Activated CD8-positive, alpha-beta memory T cell treated with anti-CD3 and anti-CD28 coated beads, Interleukin-2, amount 50 U/mL, for 1 hour (primary cell): ENCODE measurements around the gene MRPL12.

Experiments
- DNase-seq: peaks from one replicate; pipeline ENCODE4 v3.0.0-alpha.2; 2020; ENCODE audit errors: extremely low read depth

The MRPL12 gene

GRCh38 chr17:81701288-81702071 lies 1.7 kb upstream of the MRPL12 start:
- no peak for DNase-seq

DNA sequence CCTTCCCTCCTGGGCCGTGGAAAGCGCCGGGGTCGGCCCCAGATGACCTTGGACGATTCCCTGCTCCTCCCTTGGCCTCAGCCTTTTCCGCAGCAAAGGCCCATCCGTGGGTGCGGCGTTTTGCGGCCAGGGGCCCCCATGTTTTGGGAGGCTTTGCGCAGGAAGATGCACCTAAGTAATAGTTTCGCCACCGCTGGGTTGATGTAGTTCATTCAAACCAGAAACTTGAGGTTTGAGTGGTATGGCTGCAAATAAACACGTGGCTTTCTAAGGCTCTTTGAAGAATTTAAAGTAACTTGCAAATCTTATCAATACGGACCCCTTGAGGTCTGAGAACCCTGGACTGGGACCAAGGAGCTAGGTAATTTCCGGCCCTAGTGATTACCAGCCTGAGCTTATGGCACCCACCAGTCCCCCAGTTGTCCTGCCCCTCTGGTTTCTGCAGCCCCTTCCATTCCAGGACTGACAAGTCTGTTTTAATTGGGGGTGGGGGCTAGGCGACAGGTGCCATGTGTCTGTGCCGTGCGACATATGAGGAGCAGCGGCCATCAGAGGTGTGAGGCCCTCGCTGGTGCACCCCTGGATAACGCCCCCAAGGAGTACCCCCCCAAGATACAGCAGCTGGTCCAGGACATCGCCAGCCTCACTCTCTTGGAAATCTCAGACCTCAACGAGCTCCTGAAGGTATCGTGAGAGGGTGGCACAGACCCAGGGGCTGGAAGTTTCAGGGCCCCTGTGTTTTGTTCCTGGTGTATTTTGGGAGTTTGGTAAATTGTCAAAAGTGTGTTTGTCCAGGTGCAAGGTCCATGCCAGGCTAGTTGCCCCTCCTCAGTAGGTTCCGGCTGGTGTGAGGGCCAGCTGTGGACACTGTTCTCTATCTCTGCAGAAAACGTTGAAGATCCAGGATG lies 834 bp downstream of the MRPL12 start:
- DNase-seq = no peak

- DNase-seq = no peak
Measured at GRCh38 chr17:81705518-81706231, 2.5 kb downstream of the MRPL12 start.

DNA sequence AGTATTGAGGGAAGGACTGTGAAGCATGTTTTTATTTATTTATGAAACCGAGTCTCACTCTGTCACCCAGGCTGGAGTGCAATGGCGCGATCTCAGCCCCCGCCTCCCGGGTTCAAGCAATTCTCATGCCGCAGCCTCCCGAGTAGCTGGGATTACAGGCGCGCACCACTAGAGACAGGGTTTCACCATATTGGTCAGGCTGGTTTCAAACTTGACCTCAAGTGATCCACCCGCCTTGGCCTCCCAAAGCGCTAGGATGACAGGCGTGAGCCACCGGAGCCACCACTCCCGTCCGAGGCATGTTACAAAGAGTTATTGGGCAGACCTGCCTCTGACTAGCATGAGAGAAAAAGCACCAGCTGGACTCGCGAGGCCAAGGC lies 3.1 kb downstream of the MRPL12 start:
- no peak for DNase-seq

DNA sequence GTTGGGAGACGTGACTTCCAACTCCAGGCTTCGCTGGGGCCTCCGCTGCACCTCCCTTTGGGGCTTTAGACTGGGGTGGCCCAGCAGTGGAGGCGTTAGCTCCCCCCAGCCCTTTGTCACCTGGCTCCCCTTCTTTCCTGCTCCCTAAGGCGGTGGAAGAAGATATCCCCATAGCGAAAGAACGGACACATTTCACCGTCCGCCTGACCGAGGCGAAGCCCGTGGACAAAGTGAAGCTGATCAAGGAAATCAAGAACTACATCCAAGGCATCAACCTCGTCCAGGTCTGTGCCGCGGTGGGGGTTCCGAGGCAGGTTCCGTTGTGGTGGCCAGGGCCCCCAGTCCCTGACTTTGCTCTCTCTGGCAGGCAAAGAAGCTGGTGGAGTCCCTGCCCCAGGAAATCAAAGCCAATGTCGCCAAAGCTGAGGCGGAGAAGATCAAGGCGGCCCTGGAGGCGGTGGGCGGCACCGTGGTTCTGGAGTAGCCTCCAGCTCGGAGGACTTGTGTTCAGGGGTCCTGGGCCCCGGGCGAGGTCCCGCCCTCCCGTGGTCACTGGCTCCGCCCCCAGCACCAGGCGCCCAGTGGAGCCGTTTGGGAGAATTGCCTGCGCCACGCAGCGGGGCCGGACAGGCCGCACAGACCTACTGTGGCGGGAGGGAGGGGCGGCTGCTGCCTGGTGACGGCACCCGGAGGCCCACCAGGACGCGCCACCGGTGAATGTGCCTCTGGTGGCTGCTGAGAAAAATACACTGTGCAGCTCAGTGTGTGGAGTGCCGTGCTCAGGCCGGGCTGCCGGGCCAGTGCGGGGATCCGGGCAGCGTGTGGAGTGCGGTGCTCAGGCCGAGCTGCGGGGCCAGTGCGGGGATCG lies 3.8 kb downstream of the MRPL12 start:
- no peak for DNase-seq

- no peak for DNase-seq
Measured at GRCh38 chr17:81707725-81708646, 4.8 kb downstream of the MRPL12 start.

DNA sequence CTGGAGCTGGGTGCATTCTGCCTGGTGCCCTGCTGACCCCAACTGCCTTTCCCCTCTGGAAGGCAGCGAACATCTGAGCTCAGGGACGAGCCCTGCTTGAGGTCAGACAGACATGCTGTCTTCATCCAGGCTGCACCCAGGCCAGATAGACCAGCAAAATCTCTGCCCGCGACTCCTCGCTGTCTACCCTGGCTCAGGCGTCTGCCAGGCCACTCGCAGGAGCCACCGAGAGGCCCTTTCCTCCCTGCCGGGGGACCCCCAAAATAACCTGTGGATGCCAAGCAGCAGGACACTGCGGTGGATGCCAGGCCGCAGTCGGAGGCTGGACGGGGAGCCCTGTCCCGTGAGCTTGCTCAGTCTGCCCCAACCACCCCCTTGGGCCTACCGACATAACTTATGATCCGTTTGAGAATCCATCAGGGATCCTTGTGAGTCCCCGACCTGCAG lies 5.6 kb downstream of the MRPL12 start:
- DNase-seq = no peak

DNA sequence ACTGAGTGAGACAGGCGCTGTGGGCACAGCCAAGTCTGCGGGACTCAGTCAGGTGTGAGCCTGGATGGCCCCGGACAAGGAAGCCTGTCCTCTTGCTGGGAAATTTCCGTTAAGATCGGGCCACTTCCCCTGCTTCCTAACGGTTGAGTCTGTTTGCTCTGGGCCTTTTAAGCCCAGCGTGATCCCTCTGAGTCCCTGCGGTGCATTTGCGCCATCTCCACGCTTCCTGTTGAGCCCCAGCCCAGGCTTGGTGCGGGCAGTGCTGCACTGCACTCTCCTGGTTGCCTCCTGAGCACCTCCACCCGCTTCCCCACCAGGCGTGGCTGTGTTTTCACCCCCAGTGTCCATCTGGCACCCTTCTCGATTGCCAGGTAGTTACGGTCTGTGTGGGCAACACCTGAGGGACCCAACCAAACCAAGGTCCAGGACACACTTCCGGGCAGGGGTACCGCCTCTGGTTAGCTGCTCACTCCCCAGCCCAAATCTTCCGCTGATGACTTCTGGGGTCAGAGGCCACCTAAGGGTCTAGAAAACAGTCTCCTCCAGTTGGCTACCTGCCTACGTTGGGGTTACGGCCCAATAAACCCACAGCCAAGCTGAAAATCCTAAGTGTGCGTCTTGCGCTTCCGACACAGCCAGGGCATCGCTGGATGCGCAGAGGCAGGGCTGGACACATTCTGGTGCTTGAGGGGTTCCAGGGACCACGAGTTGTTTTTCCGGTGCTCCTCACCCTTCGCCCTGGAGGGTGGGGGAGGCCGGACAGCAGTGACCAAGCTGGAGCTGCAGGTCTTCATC lies 7.5 kb downstream of the MRPL12 start:
- DNase-seq = no peak

- DNase-seq = no peak
Measured at GRCh38 chr17:81711814-81712467, 8.8 kb downstream of the MRPL12 start, which contains the start of gene SLC25A10. SLC25A10 (plus strand) TSS chr17:81712284; CDS start chr17:81712427, 143 bp downstream.

GRCh38 chr17:81712468-81713003 lies 9.4 kb downstream of the MRPL12 start:
- no peak for DNase-seq

DNA sequence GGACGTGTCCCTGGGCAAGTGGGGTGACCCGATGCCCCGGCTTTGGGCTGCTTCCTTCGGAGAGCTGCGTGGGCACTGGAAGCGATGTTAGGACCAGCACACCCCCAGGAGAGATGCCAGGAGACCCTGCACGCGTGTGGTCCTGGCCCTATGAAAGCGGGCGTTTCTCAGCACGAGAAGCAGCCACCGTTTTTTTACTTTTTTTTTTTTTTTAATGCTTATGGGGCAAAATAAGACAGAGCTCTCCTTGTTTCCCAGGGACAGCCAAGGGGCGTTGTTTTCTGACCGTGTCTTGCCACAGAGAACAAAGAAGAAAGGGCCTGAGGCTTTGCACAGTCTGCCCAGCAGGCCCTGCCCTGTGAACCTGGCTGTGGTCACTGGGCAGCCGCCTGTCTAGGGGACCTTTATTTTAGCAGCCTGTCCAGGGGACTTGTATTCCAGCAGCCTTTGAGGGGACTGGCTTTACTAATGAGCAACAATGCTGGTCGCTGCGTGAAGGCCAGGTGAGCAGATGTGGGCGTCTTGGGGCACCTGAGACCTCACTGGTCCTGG lies 9.9 kb downstream of the MRPL12 start:
- no peak for DNase-seq

GRCh38 chr17:81713556-81714411 lies 10.6 kb downstream of the MRPL12 start:
- no peak for DNase-seq

DNA sequence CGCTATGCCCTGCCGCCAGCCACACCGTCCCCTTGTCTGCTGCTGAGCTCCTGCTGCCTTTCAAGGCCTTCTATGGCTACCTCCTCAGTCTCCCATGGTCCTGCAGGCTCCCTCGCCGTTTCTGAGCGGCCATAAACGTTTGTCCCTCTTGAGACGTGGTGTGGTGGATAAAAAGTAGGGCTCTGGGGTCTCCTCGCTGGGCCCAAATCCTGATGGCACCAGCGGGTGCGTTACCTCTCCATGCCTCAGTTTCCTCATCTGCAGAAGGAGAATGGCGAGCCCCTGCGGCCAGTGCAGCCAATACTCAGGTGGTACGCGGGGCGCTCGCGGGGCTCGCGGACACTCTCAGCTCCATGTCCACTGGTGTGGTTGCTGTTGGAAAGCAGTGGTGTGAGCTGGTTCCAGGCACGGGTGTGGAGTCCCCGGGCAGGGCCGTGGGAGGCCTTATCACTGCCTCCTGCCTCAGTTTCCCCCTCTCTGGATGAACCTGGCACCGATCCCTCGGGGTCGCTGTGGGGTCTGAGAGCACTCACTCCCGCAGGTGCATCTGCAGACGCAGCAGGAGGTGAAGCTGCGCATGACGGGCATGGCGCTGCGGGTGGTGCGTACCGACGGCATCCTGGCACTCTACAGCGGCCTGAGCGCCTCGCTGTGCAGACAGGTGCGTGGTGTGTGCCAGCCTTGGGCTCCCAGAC lies 11.4 kb downstream of the MRPL12 start:
- no peak for DNase-seq

- no peak for DNase-seq
Measured at GRCh38 chr17:81715107-81715871, 12.1 kb downstream of the MRPL12 start.

- DNase-seq = no peak
Measured at GRCh38 chr17:81715872-81716673, 12.9 kb downstream of the MRPL12 start.
